Islet precursor cell (in vitro differentiated cells): ENCODE data around the gene SLC38A10.
"Not testable (repeated sequence)": the region's sequence is repeated elsewhere in the genome, so short reads cannot be mapped to it uniquely, and the experiment has no call there.

ENCODE experiments used
- DNase-seq: peaks from one replicate; pipeline ENCODE4 v3.0.0-alpha.2; 2018

SLC38A10 gene

DNA sequence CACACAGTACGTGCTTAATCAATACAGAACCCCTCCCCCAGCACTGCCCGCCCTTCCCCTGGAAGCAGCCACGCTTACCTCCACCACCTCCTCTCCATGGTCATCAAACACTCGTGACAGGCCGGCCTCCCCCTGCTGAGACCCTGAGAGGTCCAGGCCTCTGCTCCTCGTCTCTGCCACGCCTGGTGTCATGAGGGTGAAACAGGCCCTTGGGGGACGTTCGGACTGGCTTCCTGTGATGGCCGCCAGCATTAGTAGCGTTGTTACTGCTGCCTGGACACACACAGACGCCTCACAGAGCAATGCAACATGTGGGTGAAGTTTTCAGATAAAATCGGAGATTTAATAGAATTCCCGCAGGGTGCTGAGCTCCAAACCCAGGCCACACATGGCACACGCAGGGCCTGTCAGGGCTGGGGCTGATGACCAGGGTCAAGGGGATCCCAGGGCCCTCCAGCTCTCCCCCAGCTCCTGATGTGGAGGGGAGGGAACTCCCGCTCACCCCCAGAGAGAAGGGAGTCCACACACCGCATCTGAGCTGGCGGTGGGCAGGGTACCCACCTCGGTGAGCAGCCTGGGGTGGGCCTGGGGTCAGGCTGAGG, 15.9 kb upstream of the SLC38A10 start:
- DNase-seq, result no peak

GRCh38 chr17:81309859-81310839, 15.0 kb upstream of the SLC38A10 start:
- DNase-seq, result peak; percentile 87

DNA sequence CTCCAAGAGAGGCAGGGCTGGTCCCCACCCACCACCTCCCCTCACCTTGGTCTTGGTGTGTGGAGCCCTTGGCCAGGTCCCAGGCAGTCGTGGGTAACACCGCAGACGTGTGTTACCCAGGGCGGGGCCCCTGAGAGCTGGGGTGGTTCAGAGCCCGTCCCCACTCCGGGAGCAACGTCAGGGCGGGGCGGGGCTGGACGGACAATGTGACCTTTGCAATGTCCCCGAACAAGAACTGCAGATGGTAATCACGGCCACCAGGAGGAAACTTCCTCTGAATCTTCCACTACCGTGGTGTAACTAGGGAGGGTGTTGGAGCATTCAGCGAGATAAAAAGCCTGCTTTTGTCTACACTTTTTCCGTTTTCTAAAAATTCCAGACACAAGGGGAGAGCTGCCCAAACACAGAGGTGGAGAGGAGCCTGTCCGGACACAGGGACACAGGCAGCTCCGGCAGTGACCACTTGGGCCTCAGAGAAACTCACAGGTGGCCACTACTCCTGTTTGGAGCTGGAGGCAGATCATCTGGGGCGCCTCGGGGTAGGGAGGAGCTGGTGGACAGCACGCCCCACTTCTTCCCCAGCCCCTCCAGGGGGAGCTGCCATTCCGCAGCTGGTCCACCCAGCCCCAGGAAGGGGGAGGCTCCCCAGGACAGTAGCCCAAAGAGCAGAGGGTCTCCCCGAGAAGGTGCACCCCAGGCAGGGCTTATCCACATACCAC, 14.2 kb upstream of the SLC38A10 start:
- peak; percentile 91 for DNase-seq

- DNase-seq, result not testable (repeated sequence)
Observed at GRCh38 chr17:81308784-81309139, 13.7 kb upstream of the SLC38A10 start.

DNA sequence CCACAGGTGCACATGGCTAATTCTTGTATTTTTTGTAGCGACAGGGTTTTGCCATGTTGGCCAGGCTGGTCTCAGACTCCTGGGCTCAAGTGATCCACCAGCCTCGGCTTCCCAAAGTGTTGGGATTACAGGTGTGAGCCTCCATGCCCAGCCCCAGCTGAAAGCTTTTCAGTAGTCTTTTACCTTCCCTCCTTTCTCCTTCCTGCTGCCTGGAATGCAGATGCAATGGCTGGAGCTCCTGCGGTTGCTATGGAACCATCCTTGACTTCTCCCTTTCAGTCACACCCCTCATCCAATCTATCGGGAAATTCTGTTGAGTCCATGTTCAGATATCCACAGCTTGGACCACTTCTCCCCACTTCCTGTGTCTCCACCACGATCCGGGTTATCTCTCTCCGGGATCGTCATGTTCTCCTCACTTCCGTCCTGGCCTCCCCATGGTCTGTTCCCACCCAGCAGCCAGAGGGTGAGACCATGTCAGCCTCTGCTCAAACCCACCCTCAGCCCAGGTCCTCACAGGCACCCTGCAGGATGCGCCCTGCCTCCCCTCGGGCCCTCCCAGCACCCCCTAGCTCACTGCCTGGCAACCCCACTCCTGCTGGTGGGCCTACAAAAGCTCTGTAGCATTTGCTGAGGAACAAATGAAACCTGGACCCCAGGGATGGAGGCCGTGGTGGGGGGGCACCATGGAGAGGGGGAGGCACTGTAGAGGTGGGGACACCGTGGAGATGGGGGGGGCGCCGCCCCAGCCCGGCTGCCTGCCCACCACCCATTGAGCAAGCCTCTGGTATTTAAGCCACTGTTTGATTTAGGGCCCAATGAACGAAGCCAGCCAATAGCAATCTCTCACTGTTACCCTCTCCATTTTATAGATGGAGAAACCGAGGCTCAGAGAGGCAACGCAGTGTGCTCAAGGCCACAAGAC, 12.8 kb upstream of the SLC38A10 start:
- no peak for DNase-seq

DNA sequence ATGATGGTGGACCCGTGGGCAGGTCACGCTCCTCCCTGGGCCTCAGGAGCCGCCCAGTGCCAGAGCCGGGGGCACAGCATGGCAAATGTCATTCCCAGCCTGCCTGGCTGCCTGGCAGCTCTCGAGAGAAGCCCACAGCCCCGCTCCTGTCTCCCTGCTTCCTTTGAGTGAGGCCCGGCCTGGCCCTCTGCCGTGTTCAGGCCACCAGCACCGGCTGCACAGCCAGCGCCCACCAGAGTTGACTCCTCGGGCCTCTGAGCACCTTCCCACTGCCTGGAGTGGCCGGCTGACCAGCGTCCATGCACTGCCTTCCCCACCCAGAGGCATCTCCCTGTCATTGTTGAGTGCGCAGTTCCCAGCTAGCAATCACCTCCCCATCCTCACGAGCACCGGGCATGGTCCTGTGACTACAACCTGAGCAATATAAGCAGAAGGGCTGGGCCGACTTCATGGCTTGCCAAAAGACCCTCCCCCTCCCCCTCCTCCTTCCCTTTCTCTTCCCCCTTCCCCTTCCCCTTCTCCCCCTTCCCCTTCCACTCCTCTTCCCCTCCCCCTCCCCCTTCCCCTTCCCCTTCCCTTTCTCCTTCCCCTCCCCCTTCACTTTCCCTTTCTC, 11.9 kb upstream of the SLC38A10 start:
- no peak for DNase-seq

DNA sequence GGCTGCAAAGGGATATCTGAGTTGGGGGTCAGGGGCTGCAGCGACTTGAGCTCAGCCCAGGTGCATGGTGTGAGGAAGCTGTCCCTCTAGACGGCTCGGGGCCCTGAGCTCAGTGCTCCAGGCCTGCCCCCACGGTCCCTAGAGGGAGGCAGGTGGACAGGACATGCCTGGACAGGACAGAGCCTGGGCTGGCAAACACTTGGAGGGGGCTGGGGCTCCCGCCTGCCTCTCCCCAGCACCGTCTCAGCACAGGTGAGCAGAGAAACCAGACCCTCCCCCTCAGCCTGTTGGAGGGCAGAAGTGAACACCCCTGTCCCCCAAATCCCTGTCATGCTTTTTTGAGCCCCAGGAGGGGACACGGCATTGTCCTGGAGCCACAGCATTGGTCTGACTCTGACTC, 11.4 kb upstream of the SLC38A10 start:
- DNase-seq, result no peak

- no peak for DNase-seq
Observed at GRCh38 chr17:81305051-81305630, 10.0 kb upstream of the SLC38A10 start.

GRCh38 chr17:81304196-81305015, 9.3 kb upstream of the SLC38A10 start:
- DNase-seq, result no peak

- no peak for DNase-seq
Observed at GRCh38 chr17:81303385-81303784, 8.3 kb upstream of the SLC38A10 start.

GRCh38 chr17:81302861-81303333, 7.8 kb upstream of the SLC38A10 start:
- DNase-seq, result no peak

GRCh38 chr17:81302324-81302723, 7.2 kb upstream of the SLC38A10 start:
- no peak for DNase-seq

- DNase-seq, result no peak
Observed at GRCh38 chr17:81301195-81302144, 6.4 kb upstream of the SLC38A10 start.

- DNase-seq, result no peak
Observed at GRCh38 chr17:81300586-81301155, 5.6 kb upstream of the SLC38A10 start.

GRCh38 chr17:81299846-81300585, 4.9 kb upstream of the SLC38A10 start:
- DNase-seq, result no peak

DNA sequence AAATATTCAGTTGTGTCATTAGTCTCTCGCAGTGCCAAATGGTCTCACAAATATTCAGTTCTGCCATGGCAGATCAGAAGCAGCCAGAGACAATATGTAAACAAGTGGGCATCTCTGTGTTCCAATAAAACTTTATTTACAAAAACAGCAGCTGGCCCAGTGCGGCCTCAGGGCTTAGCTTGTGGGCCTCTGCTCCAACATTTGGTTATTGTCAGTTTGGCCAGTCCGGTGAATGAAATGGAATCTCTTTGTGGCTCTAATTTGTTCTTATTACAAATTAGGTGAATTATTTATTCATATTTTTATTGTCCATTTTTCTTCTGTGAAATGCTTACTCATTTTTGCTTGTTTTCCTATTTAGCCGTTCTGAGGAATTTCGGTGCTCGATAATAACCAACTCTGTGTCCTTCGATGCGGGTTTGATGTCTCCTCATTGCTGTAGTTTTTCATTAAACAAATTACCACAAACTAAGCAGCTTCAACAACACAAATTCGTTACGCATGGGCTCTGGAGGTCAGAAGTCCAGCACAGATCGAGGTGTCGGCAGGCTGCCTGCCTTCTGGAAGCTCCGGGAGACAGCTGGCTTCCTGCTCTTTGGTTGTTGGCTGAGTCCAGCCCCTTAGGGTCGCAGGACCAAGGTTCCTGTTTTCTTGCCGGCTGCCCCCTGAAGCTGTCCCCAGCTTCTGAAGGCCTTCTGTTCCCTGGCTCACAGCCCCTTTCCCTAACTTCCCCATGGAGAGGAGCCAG, 4.1 kb upstream of the SLC38A10 start:
- DNase-seq, result no peak

DNA sequence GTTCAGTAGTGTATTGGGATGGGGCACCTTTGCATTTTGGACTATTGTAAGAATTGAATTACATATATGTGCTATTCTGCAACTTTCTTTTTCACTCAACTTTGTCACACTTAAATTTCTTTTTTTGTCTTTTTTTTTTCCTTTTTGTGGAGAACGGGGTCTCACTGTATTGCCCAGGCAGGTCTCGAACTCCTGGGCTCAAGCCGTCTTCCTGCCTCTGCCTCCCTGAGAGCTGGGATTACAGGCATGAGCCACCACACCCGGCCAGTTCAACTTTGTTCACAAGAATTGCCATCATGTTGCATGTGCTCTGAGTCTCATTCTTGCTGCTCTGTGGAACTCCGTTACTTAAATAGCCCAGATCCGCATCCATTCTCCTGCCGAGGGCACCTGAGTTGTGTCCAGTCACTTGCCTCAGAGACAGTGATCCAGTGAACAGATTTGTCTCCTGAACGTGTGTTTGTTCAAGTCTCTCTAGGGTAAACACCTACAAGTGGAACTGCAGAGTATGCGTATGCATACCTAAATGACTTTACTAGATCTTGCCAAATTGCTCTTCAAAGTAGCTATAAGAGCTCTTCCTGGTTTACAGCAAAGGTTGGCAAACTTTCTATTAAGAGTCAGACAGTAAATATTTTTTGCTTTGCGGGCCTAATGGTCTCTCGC, 3.4 kb upstream of the SLC38A10 start:
- no peak for DNase-seq
